ENCODE data around the gene SFXN1. TPM values are rescaled to one million over a fixed set of nuclear protein-coding genes. Genes with fewer than 3 reads are reported as not detected.

SFXN1 gene
- total RNA-seq, 1 experiment from 2014 or later = 88.3 TPM

- Histone ChIP-seq H3K4me3 (ENCODE audit: low read depth in 2 of 2, low read length in 2 of 2) (no peak overlapping the region), H3K27ac (ENCODE audit: low read length) (no peak overlapping the region), H3K27me3 (ENCODE audit: control insufficient read depth, insufficient read depth, low read length) (peaks cover 10% of the 10 kb centered on the region), H3K36me3 (ENCODE audit: control insufficient read depth, insufficient read depth, low read length) (no peaks in the 10 kb centered on the region), H3K4me1 (ENCODE audit: control insufficient read depth, insufficient read depth, low read length) (no peaks in the 10 kb centered on the region), H3K9me3 (ENCODE audit: control insufficient read depth, insufficient read depth, low read depth, low read length) (no peaks in the 10 kb centered on the region)
- no peak for DNase-seq (ENCODE audit: low read depth, low spot score)
- in situ Hi-C loops (cut with HindIII; ENCODE audit: low pct_unique_long_range_greater_than_20kb, low sequenced_read_pairs) = no loop called here
- BruUV-seq (replicated peaks) = no TSS peak
- POLR2A ChIA-PET = no interaction called here
- TF ChIP-seq, protein P1, sequence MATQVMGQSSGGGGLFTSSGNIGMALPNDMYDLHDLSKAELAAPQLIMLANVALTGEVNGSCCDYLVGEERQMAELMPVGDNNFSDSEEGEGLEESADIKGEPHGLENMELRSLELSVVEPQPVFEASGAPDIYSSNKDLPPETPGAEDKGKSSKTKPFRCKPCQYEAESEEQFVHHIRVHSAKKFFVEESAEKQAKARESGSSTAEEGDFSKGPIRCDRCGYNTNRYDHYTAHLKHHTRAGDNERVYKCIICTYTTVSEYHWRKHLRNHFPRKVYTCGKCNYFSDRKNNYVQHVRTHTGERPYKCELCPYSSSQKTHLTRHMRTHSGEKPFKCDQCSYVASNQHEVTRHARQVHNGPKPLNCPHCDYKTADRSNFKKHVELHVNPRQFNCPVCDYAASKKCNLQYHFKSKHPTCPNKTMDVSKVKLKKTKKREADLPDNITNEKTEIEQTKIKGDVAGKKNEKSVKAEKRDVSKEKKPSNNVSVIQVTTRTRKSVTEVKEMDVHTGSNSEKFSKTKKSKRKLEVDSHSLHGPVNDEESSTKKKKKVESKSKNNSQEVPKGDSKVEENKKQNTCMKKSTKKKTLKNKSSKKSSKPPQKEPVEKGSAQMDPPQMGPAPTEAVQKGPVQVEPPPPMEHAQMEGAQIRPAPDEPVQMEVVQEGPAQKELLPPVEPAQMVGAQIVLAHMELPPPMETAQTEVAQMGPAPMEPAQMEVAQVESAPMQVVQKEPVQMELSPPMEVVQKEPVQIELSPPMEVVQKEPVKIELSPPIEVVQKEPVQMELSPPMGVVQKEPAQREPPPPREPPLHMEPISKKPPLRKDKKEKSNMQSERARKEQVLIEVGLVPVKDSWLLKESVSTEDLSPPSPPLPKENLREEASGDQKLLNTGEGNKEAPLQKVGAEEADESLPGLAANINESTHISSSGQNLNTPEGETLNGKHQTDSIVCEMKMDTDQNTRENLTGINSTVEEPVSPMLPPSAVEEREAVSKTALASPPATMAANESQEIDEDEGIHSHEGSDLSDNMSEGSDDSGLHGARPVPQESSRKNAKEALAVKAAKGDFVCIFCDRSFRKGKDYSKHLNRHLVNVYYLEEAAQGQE (IDR thresholded peaks at IDR 0.05; ENCODE audit: insufficient read depth in 1 of 2, low read depth in 2 of 2, low read length in 1 of 2) = no peak
- TF ChIP-seq POLR2AphosphoS5 (IDR thresholded peaks at IDR 0.05; ENCODE audit: low read depth, low read length) (no peak), SIN3A (IDR thresholded peaks at IDR 0.05; ENCODE audit: borderline replicate concordance, insufficient read depth, low read depth, low read length) (no peak), TCF7L2 (IDR thresholded peaks at IDR 0.05; ENCODE audit: low read depth, low read length) (no peak)
- TF ChIP-seq, protein P2, sequence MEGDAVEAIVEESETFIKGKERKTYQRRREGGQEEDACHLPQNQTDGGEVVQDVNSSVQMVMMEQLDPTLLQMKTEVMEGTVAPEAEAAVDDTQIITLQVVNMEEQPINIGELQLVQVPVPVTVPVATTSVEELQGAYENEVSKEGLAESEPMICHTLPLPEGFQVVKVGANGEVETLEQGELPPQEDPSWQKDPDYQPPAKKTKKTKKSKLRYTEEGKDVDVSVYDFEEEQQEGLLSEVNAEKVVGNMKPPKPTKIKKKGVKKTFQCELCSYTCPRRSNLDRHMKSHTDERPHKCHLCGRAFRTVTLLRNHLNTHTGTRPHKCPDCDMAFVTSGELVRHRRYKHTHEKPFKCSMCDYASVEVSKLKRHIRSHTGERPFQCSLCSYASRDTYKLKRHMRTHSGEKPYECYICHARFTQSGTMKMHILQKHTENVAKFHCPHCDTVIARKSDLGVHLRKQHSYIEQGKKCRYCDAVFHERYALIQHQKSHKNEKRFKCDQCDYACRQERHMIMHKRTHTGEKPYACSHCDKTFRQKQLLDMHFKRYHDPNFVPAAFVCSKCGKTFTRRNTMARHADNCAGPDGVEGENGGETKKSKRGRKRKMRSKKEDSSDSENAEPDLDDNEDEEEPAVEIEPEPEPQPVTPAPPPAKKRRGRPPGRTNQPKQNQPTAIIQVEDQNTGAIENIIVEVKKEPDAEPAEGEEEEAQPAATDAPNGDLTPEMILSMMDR (IDR thresholded peaks at IDR 0.05) = no peak
- CTCF ChIA-PET = interaction anchor here (0.6 to 1.1 kb wide), 2 partner anchors 41 to 43 kb away, joined by 3 read pairs; no protein-coding TSS in a partner anchor
- ATAC-seq = no peak
- intact Hi-C loops (cut with micrococcal nuclease; ENCODE audit: unreplicated experiment) = no loop called here
Measured at GRCh38 chr5:175575301-175575700, 96.9 kb downstream of the SFXN1 start.

- Histone ChIP-seq H3K27me3 (ENCODE audit: control insufficient read depth, insufficient read depth, low read length) (peaks cover 10% of the 10 kb centered on the region), H3K4me3 (ENCODE audit: low read depth in 2 of 2, low read length in 2 of 2) (no peak overlapping the region), H3K9me3 (ENCODE audit: control insufficient read depth, insufficient read depth, low read depth, low read length) (no peaks in the 10 kb centered on the region), H3K4me1 (ENCODE audit: control insufficient read depth, insufficient read depth, low read length) (no peaks in the 10 kb centered on the region), H3K27ac (ENCODE audit: low read length) (no peak overlapping the region), H3K36me3 (ENCODE audit: control insufficient read depth, insufficient read depth, low read length) (no peaks in the 10 kb centered on the region)
- in situ Hi-C loops (cut with HindIII; ENCODE audit: low pct_unique_long_range_greater_than_20kb, low sequenced_read_pairs) = no loop called here
- CTCF ChIA-PET = interaction anchor here (1.1 kb wide), 1 partner anchor 42 kb away, joined by 3 read pairs; no protein-coding TSS in a partner anchor
- intact Hi-C loops (cut with micrococcal nuclease; ENCODE audit: unreplicated experiment) = no loop called here
- ATAC-seq = no peak
- BruUV-seq (replicated peaks) = no TSS peak
- POLR2A ChIA-PET = no interaction called here
- DNase-seq (ENCODE audit: low read depth, low spot score) = no peak
- TF ChIP-seq, protein P2 (IDR thresholded peaks at IDR 0.05) = no peak
- no peak for TF ChIP-seq POLR2AphosphoS5 (IDR thresholded peaks at IDR 0.05; ENCODE audit: low read depth, low read length)
- no peak for TF ChIP-seq SIN3A (IDR thresholded peaks at IDR 0.05; ENCODE audit: borderline replicate concordance, insufficient read depth, low read depth, low read length)
- TF ChIP-seq, protein P1 (IDR thresholded peaks at IDR 0.05; ENCODE audit: insufficient read depth in 1 of 2, low read depth in 2 of 2, low read length in 1 of 2) = no peak
- TF ChIP-seq TCF7L2 (IDR thresholded peaks at IDR 0.05; ENCODE audit: low read depth, low read length) = no peak
Measured at GRCh38 chr5:175576096-175576495, 97.7 kb downstream of the SFXN1 start.
